ENCODE measurements around the gene CUBN. TPM values are rescaled to one million over a fixed set of nuclear protein-coding genes. Genes with fewer than 3 reads are reported as not detected.

Gene CUBN
- total and polyA plus RNA-seq, 8 donors: 1.5 to 6.8 (median 3.8) TPM

DNA sequence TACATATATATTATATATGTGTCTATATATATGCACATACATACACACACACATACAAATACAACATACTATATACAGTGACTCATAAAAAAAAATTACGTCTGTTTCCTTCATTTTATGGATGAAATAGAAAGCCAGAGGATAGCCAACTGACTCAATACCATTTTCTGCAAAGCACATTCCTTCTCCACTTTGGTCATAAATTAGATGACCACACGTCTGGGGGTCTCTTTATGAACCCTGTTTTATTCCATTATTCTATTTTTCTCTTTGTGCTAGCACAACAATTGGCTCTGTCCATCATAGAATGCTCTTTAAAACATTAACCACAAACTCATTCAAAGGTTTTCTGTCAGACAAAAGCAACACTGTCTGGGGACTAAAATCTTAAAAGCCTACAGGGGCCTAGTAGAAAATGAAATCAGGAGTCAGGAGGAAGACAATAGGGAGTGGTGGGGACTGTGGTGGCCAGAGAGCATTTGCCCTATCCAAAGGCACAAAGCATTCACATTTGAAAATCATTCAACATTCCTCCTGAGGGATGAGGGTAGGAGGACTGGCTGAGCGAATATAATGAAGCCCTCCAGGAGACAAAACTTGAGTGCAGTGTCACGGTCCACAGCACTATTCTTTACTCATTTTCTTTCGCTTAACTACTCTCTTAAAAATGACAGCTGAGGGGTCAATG lies 4.3 kb downstream of the CUBN start:
- H3K9me3 ChIP-seq: no peaks in the 10 kb centered on the region
- TF ChIP-seq, protein P1, sequence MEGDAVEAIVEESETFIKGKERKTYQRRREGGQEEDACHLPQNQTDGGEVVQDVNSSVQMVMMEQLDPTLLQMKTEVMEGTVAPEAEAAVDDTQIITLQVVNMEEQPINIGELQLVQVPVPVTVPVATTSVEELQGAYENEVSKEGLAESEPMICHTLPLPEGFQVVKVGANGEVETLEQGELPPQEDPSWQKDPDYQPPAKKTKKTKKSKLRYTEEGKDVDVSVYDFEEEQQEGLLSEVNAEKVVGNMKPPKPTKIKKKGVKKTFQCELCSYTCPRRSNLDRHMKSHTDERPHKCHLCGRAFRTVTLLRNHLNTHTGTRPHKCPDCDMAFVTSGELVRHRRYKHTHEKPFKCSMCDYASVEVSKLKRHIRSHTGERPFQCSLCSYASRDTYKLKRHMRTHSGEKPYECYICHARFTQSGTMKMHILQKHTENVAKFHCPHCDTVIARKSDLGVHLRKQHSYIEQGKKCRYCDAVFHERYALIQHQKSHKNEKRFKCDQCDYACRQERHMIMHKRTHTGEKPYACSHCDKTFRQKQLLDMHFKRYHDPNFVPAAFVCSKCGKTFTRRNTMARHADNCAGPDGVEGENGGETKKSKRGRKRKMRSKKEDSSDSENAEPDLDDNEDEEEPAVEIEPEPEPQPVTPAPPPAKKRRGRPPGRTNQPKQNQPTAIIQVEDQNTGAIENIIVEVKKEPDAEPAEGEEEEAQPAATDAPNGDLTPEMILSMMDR (IDR thresholded peaks at IDR 0.05): no peak
- ATAC-seq (no peak), DNase-seq (no peak)
- no peaks in the 10 kb centered on the region for H3K27me3 ChIP-seq
- no peaks in the 10 kb centered on the region for H3K36me3 ChIP-seq
- peaks cover 0 to 6% of the 10 kb centered on the region in 2 donors for H3K4me1 ChIP-seq
- no peak overlapping the region for H3K4me3 ChIP-seq
- intact Hi-C loops (cut with DNase I): no loop called here
- no peak overlapping the region for H3K27ac ChIP-seq

DNA sequence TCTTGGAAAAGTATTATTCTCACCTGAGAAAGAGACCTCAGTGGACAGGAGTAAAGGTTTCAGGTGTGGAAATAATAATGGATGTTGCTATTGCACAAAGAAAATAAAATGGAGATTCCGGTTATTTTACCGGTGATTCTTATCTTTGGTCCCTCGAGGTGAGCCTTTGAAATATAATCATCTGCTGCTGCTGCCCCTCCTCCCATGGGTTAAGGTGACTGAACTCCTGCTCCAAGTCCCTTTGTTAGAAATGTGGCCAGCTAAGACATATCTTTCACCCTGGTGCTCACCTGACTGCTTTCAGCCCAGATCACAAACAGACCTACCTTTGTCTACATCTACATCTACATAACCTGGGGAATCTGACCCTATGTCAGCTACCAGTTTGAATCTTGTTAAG lies 5.7 kb downstream of the CUBN start:
- Histone ChIP-seq H3K4me1 (peaks cover 0 to 6% of the 10 kb centered on the region in 2 donors), H3K27me3 (no peaks in the 10 kb centered on the region), H3K4me3 (no peak overlapping the region), H3K36me3 (no peaks in the 10 kb centered on the region), H3K9me3 (no peaks in the 10 kb centered on the region), H3K27ac (no peak overlapping the region)
- no peak for ATAC-seq
- intact Hi-C loops (cut with DNase I): no loop called here
- no peak for DNase-seq
- TF ChIP-seq, protein P1 (IDR thresholded peaks at IDR 0.05): no peak

DNA sequence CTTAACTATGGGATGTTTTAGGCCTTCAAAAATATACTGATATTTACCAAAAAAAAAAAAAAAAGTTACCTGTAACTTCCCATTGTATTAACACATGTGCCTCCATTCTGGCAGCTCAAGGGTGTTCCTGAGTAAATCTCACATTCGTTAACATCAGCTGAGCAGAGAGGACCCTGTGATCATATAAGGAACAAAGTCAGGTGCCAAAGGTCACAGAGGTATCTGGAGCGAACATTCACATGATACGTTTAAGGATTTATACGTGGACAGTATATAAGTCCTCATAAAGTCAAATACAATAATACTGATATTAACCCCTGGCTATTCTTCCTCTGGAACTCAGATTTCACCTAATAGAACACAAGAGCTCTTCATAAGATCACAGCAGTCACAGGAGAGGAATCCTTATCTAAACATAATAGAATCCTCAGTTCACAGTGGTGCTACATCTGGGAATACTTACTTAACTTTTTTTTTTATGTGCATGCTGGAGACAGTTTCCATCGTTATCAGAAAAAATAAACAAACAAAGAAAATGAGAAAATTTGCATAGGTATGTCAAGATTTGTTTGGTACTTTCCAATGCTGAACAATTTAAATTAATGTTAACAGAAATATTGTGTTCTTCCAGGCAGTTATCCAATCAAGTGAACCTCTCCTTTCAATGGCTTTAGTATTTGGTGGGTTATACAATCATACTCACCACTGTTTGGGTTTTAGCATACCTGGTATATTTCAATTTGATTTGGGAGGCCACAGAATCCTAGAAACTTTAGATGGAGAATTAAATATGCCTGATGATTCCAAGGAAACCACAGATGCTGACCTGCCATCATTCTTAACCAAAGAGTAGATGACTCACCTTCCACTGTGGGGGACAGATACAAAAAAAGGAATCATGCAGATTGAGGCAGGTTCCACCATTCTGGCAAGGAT lies 6.6 kb downstream of the CUBN start:
- DNase-seq (no peak), ATAC-seq (no peak)
- no peaks in the 10 kb centered on the region for H3K9me3 ChIP-seq
- H3K27me3 ChIP-seq: no peaks in the 10 kb centered on the region
- TF ChIP-seq, protein P1 (IDR thresholded peaks at IDR 0.05): no peak
- no peak overlapping the region for H3K4me3 ChIP-seq
- intact Hi-C loops (cut with DNase I): no loop called here
- peaks cover 0 to 5% of the 10 kb centered on the region in 2 donors for H3K4me1 ChIP-seq
- no peak overlapping the region for H3K27ac ChIP-seq
- H3K36me3 ChIP-seq: no peaks in the 10 kb centered on the region

DNA sequence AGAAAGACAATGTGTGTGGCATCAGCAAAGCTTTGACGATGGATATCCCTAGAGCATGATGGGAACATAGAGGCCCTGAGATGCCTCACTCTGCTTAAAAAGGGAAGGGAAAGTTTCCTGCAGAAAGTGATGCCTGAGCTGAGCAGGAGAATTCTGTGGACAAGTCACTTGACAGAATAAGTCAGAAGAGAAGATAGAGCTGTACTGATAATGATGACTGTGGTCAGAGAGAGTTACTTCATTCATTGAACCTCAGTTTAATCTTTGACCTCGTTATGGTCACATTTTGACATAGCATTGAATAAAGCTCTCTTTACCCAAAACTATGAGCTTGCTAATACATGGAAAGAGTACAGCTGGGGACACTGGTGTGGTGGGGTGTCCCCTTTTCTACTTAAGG lies 7.6 kb downstream of the CUBN start:
- no peaks in the 10 kb centered on the region for H3K36me3 ChIP-seq
- ATAC-seq (no peak), DNase-seq (no peak)
- H3K4me3 ChIP-seq: no peak overlapping the region
- TF ChIP-seq, protein P1 (IDR thresholded peaks at IDR 0.05): no peak
- no peaks in the 10 kb centered on the region for H3K4me1 ChIP-seq
- no peaks in the 10 kb centered on the region for H3K9me3 ChIP-seq
- intact Hi-C loops (cut with DNase I): no loop called here
- no peak overlapping the region for H3K27ac ChIP-seq
- H3K27me3 ChIP-seq: no peaks in the 10 kb centered on the region

DNA sequence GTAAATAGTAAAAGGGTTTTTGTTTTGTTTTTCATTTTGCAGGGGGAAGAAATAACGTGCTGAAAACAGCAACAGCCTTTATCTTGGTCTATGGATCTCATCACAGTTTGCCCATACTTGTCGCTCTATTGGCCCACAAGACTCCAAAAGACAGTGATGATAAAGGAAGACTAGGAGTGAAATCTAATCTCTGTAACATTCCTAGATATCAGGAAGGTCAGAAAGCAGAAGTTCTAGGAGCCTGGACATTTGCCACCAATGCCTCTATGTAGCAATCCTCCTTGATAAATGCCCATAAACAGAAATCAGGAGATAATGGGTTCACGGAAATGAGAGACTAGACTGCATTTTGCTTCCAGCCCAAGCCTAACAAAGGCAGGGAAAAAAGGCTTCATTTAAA lies 8.9 kb downstream of the CUBN start:
- ATAC-seq: no peak
- no peak for DNase-seq
- no peaks in the 10 kb centered on the region for H3K4me1 ChIP-seq
- H3K36me3 ChIP-seq: no peaks in the 10 kb centered on the region
- H3K4me3 ChIP-seq: no peak overlapping the region
- intact Hi-C loops (cut with DNase I): no loop called here
- no peaks in the 10 kb centered on the region for H3K9me3 ChIP-seq
- H3K27ac ChIP-seq: no peak overlapping the region
- TF ChIP-seq, protein P1 (IDR thresholded peaks at IDR 0.05): no peak
- H3K27me3 ChIP-seq: no peaks in the 10 kb centered on the region
